ENCODE measurements around the gene SEL1L2.

Gene SEL1L2

DNA sequence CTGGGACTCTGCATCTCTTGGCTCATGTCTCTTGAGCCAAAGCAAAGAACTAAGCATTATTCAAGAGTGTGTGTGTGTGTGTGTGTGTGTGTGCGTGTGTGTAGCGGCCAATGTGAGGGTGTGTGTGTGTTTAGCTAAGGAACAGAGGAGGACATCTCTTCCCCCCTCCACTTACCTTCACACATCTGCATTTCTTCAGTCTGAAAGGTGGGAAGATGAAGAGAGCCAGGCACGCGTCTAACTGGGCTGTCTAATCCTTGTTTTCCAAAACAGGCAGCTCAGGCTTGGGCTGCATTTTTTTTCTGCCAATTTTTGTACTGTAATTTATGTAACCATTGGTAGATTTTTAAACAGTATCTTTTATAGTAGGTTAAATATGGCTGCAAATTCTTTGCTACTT lies 146.1 kb downstream of the SEL1L2 start:
- TF ChIP-seq, protein P1, sequence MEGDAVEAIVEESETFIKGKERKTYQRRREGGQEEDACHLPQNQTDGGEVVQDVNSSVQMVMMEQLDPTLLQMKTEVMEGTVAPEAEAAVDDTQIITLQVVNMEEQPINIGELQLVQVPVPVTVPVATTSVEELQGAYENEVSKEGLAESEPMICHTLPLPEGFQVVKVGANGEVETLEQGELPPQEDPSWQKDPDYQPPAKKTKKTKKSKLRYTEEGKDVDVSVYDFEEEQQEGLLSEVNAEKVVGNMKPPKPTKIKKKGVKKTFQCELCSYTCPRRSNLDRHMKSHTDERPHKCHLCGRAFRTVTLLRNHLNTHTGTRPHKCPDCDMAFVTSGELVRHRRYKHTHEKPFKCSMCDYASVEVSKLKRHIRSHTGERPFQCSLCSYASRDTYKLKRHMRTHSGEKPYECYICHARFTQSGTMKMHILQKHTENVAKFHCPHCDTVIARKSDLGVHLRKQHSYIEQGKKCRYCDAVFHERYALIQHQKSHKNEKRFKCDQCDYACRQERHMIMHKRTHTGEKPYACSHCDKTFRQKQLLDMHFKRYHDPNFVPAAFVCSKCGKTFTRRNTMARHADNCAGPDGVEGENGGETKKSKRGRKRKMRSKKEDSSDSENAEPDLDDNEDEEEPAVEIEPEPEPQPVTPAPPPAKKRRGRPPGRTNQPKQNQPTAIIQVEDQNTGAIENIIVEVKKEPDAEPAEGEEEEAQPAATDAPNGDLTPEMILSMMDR (IDR thresholded peaks at IDR 0.05; ENCODE audit: insufficient read depth, missing control alignments): no peak
- FAIRE-seq: no peak
- DNase-seq (ENCODE audit: insufficient read length, low spot score): no peak

DNA sequence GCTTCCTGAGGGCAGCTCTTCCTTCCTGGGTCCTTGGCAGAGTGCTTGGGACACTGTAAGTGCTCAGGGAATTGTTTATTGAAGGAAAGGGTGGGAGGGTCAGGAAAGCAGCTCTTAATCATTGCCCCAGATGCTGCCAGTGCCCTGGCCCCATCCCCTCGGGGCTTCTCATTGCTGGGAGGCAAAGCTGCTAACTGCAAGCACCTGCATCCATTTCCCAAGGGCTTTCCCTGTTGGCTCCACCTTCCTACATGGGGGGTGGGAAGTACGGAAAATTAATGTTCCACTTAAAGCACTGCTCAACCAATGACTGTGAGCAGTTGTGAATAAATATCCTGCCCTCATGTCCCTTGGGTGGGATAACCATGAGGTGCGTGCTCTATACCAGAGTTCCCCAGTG lies 149.2 kb downstream of the SEL1L2 start:
- TF ChIP-seq, protein P1 (IDR thresholded peaks at IDR 0.05; ENCODE audit: insufficient read depth, missing control alignments): no peak

DNA sequence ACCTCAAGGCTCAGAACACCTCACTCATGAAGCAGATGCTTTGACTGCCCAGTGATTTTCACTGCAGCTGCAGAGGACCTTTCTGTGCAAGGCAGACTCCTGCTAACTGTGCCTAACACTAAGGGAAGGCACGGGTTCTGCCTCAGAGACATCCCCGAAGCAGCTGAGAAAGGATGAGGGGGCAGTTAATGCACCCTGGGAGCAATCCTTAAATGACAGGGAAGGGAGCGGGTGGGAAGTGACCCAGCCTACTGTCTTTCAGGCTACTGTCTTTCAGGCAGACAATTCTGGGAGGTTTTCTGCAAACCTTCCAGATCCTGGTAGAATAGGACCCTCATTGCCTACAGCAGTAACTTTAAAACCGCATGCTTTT lies 150.3 kb downstream of the SEL1L2 start:
- TF ChIP-seq, protein P1 (IDR thresholded peaks at IDR 0.05; ENCODE audit: insufficient read depth, missing control alignments): no peak
- FAIRE-seq (no peak), DNase-seq (ENCODE audit: insufficient read length, low spot score) (no peak)

More for the DNA sequence above, 149.2 kb downstream of the SEL1L2 start:
- FAIRE-seq (no peak), DNase-seq (ENCODE audit: insufficient read length, low spot score) (no peak)

DNA sequence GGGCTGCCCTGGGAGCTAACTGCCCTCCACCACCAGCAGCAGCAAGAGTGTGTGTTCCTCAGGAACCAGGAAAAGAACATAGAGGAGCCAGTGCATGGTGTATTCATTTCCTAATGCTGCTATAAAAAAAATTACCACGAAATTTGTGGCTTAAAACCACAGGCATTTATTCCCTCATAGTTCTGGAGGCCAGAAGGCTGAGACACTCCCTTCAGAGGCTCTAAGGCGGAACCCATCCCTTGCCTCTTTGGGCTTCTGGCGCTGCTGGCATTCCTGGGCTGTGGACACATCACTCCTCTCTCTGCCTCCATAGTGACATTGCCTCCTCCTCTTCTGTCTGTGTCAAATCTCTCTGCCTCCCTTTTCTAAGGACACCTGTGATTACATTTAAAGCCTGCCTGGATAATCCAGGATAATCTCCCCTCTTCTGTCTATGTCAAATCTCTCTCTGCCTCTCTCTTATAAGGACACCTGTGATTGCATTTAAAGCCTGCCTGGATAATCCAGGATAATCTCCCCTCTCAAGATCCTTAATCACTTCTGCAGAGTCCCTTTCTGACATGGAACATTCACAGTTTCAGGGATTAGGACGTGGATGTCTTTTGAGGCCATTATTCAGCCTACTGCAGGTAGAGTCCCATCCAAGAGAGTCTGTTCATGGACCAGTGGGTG lies 150.9 kb downstream of the SEL1L2 start:
- no peak for DNase-seq (ENCODE audit: insufficient read length, low spot score)
- TF ChIP-seq, protein P1 (IDR thresholded peaks at IDR 0.05; ENCODE audit: insufficient read depth, missing control alignments): no peak
- peak; percentile 21 for FAIRE-seq

DNA sequence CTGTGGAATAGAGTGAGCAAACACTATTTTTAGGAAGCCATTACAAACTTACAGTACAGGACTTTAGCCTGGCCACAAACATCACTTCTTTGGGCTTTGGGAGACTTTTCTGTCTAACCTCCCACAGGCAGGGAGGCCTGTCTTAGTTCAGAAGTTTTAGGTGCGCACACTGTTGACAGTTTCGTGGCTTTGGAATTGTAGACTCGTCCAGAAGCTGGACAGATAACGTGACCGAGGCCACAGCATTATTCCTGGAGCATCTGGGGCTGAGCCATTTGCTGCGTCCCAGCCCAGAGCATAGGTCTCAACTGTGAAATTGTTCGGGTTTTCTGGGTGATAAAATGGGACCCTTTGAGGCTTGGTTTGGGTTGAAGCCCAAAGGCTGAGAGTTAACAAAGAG lies 151.8 kb downstream of the SEL1L2 start:
- no peak for FAIRE-seq
- DNase-seq (ENCODE audit: insufficient read length, low spot score): no peak
- TF ChIP-seq, protein P1 (IDR thresholded peaks at IDR 0.05; ENCODE audit: insufficient read depth, missing control alignments): no peak

DNA sequence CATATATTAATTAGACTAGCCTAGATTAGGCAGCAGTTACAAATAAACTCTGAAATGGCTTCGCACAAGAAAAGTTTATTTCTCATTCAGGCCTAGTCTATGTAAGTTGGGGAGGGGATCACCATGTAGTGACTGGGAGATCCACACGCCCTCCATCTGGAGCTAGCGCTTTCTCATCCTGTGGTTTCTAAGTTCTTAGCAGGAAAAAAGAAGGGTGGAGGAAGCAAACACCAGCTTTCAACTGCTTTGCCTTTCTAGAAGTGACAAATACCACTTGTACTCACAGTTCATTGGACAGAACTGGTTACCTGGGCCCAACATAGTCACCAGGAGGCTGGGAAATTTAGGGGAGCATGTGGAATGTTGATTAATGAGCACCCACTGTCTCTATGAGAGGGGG lies 158.9 kb downstream of the SEL1L2 start:
- FAIRE-seq (no peak), DNase-seq (ENCODE audit: insufficient read length, low spot score) (no peak)
- TF ChIP-seq, protein P1 (IDR thresholded peaks at IDR 0.05; ENCODE audit: insufficient read depth, missing control alignments): no peak

DNA sequence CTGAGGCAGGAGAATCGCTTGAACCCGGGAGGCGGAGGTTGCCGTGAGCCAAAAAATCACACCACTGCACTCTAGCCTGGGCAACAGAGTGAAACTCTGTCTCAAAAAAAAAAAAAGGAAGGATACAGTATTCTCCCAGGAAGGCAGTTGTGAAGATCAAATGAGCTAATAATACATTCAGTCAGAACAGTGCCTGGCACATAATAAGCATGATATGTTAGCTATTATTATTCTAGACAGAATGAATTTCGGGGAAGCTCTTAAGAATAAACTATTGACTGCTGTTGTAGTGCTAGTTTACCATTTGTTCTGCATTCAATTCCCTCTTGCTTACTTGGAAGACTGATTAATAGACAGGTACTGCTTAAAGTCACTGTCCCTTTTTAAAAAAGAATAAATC lies 164.9 kb downstream of the SEL1L2 start:
- FAIRE-seq (no peak), DNase-seq (ENCODE audit: insufficient read length, low spot score) (no peak)
- TF ChIP-seq, protein P1 (IDR thresholded peaks at IDR 0.05; ENCODE audit: insufficient read depth, missing control alignments): no peak

All from D721Med (cell line).